HepG2 (cell line): ENCODE data around the gene EEF1AKMT1. TPM values are rescaled to one million over a fixed set of nuclear protein-coding genes. Genes with fewer than 3 reads are reported as not detected.

ENCODE experiments used
- ATAC-seq: fragments of 200-7000 bp; cut with Tn5 transposase; 3 replicates; pipeline ENCODE4 v1.9.1; 2020; ENCODE audit warnings: mild to moderate bottlenecking, moderate library complexity
- BruUV-seq: library from RNA; stranded (reverse); fragments of 400-500 nt; replicated peaks from 2 replicates; lab custom pipeline; 2021; lab: Mats Ljungman, UMichigan
- CTCF ChIA-PET: fragments of 300-600 bp; formaldehyde crosslinking; extraction: SDS; loops from one replicate; lab custom pipeline; 2021; ENCODE audit warnings: low total read pairs, inconsistent platforms, low intra/inter-chr PET ratio; lab: Yijun Ruan, JAX
- POLR2A ChIA-PET: fragments of 350-600 bp; sonication (Branson Sonifier 250); formaldehyde crosslinking; loops from one replicate; lab custom pipeline; 2020; ENCODE audit warnings: antibody characterized with exemption, inconsistent platforms; lab: Yijun Ruan, JAX
- DNase-seq: peaks from one replicate; pipeline ENCODE4 v3.0.0-alpha.2; 2015; ENCODE audit warnings: low spot score
- FAIRE-seq: peaks from 3 replicates; lab custom pipeline; 2011; peaks lifted over from hg19 to GRCh38; lab: Jason Lieb, UNC
- H2AFZ ChIP-seq: one replicate; pipeline ENCODE4 v1.6.1; 2011; ENCODE audit warnings: low read length, inconsistent platforms
- H3K27ac ChIP-seq: fragments of 300-600 bp; 3 replicates; pipeline ENCODE4 v1.8.0; 2011; ENCODE audit warnings: mixed run types, mild to moderate bottlenecking, mixed read lengths, low read length, inconsistent platforms; ENCODE audit not compliant: insufficient read depth; ENCODE audit errors: extremely low read length
- H3K27me3 ChIP-seq, 2 experiments: fragments of 200-600 bp in 1 of 2; 2 replicates in 1 of 2; 3 replicates in 1 of 2; pipeline versions ENCODE4 v1.6.0 to v1.8.0; 2011; ENCODE audit warnings: low read length in 2 of 2, mild to moderate bottlenecking in 2 of 2, moderate library complexity in 2 of 2, inconsistent platforms in 1 of 2; ENCODE audit not compliant: insufficient read depth in 2 of 2, control insufficient read depth in 1 of 2
- H3K36me3 ChIP-seq, 2 experiments: fragments of 200-600 bp in 1 of 2; replicated peaks in 1 of 2; 2 replicates in 1 of 2; 3 replicates in 1 of 2; pipeline versions ENCODE4 v1.5.1 to v1.8.0; 2011; ENCODE audit warnings: low read length in 2 of 2, inconsistent platforms in 1 of 2; ENCODE audit not compliant: insufficient read depth in 2 of 2, control insufficient read depth in 1 of 2
- H3K4me1 ChIP-seq: 2 replicates; pipeline ENCODE4 v1.5.1; 2012; ENCODE audit warnings: low read length, inconsistent platforms; ENCODE audit not compliant: insufficient read depth
- H3K4me2 ChIP-seq: 2 replicates; pipeline ENCODE4 v1.6.0; 2011; ENCODE audit warnings: low read depth, low read length, inconsistent platforms
- H3K4me3 ChIP-seq, 3 experiments: fragments of 200-600 bp in 1 of 3; sonication (generic), shearing (Covaris generic) in 1 of 3; replicated peaks in 1 of 3; 2 replicates each; pipeline ENCODE4 v1.5.1; 2011 to 2016; ENCODE audit warnings: low read length in 3 of 3, inconsistent platforms in 2 of 3, low read depth in 2 of 3, mild to moderate bottlenecking in 2 of 3, control low read depth in 1 of 3, mixed read lengths in 1 of 3; ENCODE audit not compliant: insufficient read depth in 1 of 3
- H3K79me2 ChIP-seq: one replicate; pipeline ENCODE4 v1.6.1; 2011; ENCODE audit warnings: low read length, inconsistent platforms; ENCODE audit not compliant: insufficient read depth
- H3K9ac ChIP-seq: 2 replicates; pipeline ENCODE4 v1.6.0; 2011; ENCODE audit warnings: mild to moderate bottlenecking, low read depth, low read length, inconsistent platforms; ENCODE audit not compliant: insufficient read depth
- H3K9me3 ChIP-seq: 2 replicates; pipeline ENCODE4 v1.5.1; 2012; ENCODE audit warnings: mild to moderate bottlenecking, low read length
- H4K20me1 ChIP-seq: 2 replicates; pipeline ENCODE4 v1.6.0; 2011; ENCODE audit warnings: inconsistent platforms, mild to moderate bottlenecking, low read length, moderate library complexity; ENCODE audit not compliant: insufficient read depth
- HINFP ChIP-seq: sonication (generic); formaldehyde crosslinking; IDR thresholded peaks from 2 replicates; pipeline ENCODE4 v1.4.0; 2020; ENCODE audit warnings: low read depth, mild to moderate bottlenecking, missing genetic modification reagents
- HNRNPL ChIP-seq: fragments of 200-400 bp; formaldehyde crosslinking; IDR thresholded peaks from 2 replicates; pipeline ENCODE4 v1.6.1; 2017; ENCODE audit warnings: mild to moderate bottlenecking, low read depth, low read length
- IRX3 ChIP-seq: sonication (generic); formaldehyde crosslinking; IDR thresholded peaks from 2 replicates; pipeline ENCODE4 v1.8.1; 2023; ENCODE audit warnings: mild to moderate bottlenecking, low read depth, missing genetic modification reagents, borderline replicate concordance
- MZF1 ChIP-seq: sonication (generic); formaldehyde crosslinking; IDR thresholded peaks from 2 replicates; pipeline ENCODE4 v1.8.1; 2023; ENCODE audit warnings: mild to moderate bottlenecking, missing genetic modification reagents, borderline replicate concordance
- NAIF1 ChIP-seq: sonication (generic); formaldehyde crosslinking; IDR thresholded peaks from 2 replicates; pipeline ENCODE4 v1.5.0; 2020; ENCODE audit warnings: mild to moderate bottlenecking, missing genetic modification reagents, borderline replicate concordance
- NFATC3 ChIP-seq: sonication (generic); formaldehyde crosslinking; IDR thresholded peaks from 2 replicates; pipeline ENCODE4 v1.5.1; 2020; ENCODE audit warnings: mild to moderate bottlenecking, missing genetic modification reagents
- RCOR2 ChIP-seq: IDR thresholded peaks from 2 replicates; pipeline ENCODE4 v1.6.1; 2016; ENCODE audit warnings: missing biosample characterization, missing genetic modification reagents
- SAFB2 ChIP-seq: sonication (generic); formaldehyde crosslinking; IDR thresholded peaks from 2 replicates; pipeline ENCODE4 v1.5.1; 2020; ENCODE audit warnings: missing genetic modification reagents, low read depth, mild to moderate bottlenecking, borderline replicate concordance
- SRSF4 ChIP-seq: fragments of 200-400 bp; formaldehyde crosslinking; IDR thresholded peaks from one replicate; pipeline ENCODE4 v1.6.1; 2018; ENCODE audit warnings: mild to moderate bottlenecking, low read depth, low read length, moderate library complexity; ENCODE audit not compliant: poor library complexity, severe bottlenecking
- TBL1XR1 ChIP-seq: fragments of 150-350 bp; IDR thresholded peaks from 2 replicates; pipeline ENCODE4 v1.6.1; 2014; ENCODE audit warnings: borderline replicate concordance, low read length; ENCODE audit not compliant: partially characterized antibody
- XRCC5 ChIP-seq: fragments of 200-400 bp; formaldehyde crosslinking; optimal IDR thresholded peaks from 2 replicates; pipeline ENCODE3; 2017; ENCODE audit warnings: mild to moderate bottlenecking, low read length
- WGBS: methylation state at CpG from one replicate; pipeline ENCODE4 v1.1.6; 2017; ENCODE audit warnings: low lambda C conversion rate; 5-methylcytosine and 5-hydroxymethylcytosine counted together
- in situ Hi-C: cut with HindIII; loops from 2 replicates; pipeline ENCODE4 v1.10.0; 2017; ENCODE audit warnings: low pct_unique_long_range_greater_than_20kb; ENCODE audit not compliant: extremely low pct_ligation_motif_present
- intact Hi-C: fragments of 100-400 bp; cut with micrococcal nuclease; formaldehyde crosslinking; loops from one replicate; pipeline ENCODE4 v1.10.0; 2022; ENCODE audit not compliant: unreplicated experiment
- polyA plus RNA-seq, 8 experiments: library from polyadenylated mRNA; depleted of rRNA in 3 of 8; stranded (reverse) in 7 of 8; unstranded in 1 of 8; fragments of >200 nt; fragmentation: Illumina TruSeq in 4 of 8; extraction: Trizol in 4 of 8; gene quantifications; 2 replicates each; pipeline versions ENCODE4 v1.2.1 to v1.2.3, GENCODE V29; 2011 to 2016; ENCODE audit warnings: low read depth in 4 of 8, missing spikeins in 1 of 8, mixed read lengths in 1 of 8; ENCODE audit not compliant: insufficient read depth in 1 of 8
- total RNA-seq, 5 experiments: library from RNA; depleted of rRNA; stranded (reverse); fragments of >200 nt; fragmentation: Illumina TruSeq; extraction: Trizol; gene quantifications; 2 replicates each; pipeline ENCODE4 v1.2.3, GENCODE V29; 2016; ENCODE audit warnings: low read depth in 1 of 5
- TF ChIP-seq, protein P1 (sequence below): sonication (generic); formaldehyde crosslinking; IDR thresholded peaks from 2 replicates; pipeline ENCODE4 v1.5.1; 2020; ENCODE audit warnings: mild to moderate bottlenecking, missing genetic modification reagents, moderate library complexity
- TF ChIP-seq, protein P2 (sequence below): sonication (generic); formaldehyde crosslinking; IDR thresholded peaks from 2 replicates; pipeline ENCODE4 v1.4.0; 2020; ENCODE audit warnings: missing genetic modification reagents

Gene EEF1AKMT1
- total and polyA plus RNA-seq, 2 of the 13 experiments (the other 11 are each of a cell fraction or from before 2014, with no cell fraction given), result 6.0 to 16.1 TPM

DNA sequence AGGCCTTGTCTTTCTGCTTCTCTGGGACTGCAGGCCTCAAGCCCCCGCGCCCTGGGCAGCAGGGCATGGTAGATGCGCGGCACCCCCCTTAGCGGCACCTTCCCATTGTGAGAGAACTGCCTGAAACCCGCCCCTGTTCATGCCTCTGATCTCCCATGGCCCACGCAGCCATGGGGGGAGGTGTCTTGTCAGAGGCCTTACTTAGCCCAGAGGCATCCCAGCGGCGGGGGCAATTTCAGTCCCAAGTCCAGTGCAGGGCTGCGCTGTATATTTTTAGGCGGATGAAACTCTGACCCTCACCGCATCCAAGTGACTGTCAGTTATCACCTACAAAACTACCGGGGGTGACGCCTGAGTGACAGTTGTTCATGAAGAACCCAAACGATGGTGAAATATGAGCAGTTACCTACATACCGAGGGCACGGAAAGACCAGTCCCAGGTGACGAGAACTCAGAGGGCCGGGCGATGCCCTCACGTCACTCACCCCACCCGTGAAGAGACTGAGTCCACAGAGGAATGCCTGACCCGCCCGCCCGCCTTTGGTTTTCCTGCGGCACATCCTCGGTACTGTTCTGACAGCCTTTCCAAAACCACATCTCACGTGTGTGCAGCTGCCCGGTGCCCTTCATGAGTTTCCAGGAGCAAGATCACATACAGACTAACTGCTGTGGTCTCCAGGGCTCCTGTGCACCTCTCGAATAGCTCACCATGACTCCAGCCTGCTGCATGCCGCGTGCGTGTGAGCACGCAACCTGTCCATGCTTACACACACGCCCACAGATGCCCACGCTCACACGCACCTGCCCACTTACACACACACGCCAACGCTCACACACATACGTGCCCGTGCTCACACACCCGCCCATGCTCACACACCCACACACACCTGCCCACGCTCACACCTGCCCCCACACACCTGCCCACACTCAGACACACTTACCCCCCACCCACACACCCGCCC, 55.9 kb downstream of the EEF1AKMT1 start (continued):
- TF ChIP-seq, protein P1, sequence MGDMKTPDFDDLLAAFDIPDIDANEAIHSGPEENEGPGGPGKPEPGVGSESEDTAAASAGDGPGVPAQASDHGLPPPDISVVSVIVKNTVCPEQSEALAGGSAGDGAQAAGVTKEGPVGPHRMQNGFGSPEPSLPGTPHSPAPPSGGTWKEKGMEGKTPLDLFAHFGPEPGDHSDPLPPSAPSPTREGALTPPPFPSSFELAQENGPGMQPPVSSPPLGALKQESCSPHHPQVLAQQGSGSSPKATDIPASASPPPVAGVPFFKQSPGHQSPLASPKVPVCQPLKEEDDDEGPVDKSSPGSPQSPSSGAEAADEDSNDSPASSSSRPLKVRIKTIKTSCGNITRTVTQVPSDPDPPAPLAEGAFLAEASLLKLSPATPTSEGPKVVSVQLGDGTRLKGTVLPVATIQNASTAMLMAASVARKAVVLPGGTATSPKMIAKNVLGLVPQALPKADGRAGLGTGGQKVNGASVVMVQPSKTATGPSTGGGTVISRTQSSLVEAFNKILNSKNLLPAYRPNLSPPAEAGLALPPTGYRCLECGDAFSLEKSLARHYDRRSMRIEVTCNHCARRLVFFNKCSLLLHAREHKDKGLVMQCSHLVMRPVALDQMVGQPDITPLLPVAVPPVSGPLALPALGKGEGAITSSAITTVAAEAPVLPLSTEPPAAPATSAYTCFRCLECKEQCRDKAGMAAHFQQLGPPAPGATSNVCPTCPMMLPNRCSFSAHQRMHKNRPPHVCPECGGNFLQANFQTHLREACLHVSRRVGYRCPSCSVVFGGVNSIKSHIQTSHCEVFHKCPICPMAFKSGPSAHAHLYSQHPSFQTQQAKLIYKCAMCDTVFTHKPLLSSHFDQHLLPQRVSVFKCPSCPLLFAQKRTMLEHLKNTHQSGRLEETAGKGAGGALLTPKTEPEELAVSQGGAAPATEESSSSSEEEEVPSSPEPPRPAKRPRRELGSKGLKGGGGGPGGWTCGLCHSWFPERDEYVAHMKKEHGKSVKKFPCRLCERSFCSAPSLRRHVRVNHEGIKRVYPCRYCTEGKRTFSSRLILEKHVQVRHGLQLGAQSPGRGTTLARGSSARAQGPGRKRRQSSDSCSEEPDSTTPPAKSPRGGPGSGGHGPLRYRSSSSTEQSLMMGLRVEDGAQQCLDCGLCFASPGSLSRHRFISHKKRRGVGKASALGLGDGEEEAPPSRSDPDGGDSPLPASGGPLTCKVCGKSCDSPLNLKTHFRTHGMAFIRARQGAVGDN, result peak; percentile 48; the same call in 1 of the 2 replicates
- TF ChIP-seq XRCC5, result no peak

- TF ChIP-seq HINFP (0 out of 2 replicates have a peak, but pooled peaks have one; percentile 45), NAIF1 (CRISPR knock-in tag) (no peak), NFATC3 (CRISPR knock-in tag) (no peak), SAFB2 (no peak), SRSF4 (no peak), TBL1XR1 (no peak), RCOR2 (CRISPR knock-in tag) (no peak), IRX3 (no peak), MZF1 (CRISPR knock-in tag) (no peak), HNRNPL (0 out of 2 replicates have a peak, but pooled peaks have one; percentile 41)
- TF ChIP-seq, protein P2, sequence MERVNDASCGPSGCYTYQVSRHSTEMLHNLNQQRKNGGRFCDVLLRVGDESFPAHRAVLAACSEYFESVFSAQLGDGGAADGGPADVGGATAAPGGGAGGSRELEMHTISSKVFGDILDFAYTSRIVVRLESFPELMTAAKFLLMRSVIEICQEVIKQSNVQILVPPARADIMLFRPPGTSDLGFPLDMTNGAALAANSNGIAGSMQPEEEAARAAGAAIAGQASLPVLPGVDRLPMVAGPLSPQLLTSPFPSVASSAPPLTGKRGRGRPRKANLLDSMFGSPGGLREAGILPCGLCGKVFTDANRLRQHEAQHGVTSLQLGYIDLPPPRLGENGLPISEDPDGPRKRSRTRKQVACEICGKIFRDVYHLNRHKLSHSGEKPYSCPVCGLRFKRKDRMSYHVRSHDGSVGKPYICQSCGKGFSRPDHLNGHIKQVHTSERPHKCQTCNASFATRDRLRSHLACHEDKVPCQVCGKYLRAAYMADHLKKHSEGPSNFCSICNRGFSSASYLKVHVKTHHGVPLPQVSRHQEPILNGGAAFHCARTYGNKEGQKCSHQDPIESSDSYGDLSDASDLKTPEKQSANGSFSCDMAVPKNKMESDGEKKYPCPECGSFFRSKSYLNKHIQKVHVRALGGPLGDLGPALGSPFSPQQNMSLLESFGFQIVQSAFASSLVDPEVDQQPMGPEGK (CRISPR knock-in tag), result no peak
- in situ Hi-C loops (no loop called here), intact Hi-C loops (no loop called here)
- H3K36me3 ChIP-seq, result no peaks in the 10 kb centered on the region
- H2AFZ ChIP-seq, result no peak overlapping the region
- H3K9me3 ChIP-seq, result no peaks in the 10 kb centered on the region
- peaks cover 61% of the 10 kb centered on the region for H3K4me1 ChIP-seq
- peak overlapping the region; percentile 67 for H3K4me2 ChIP-seq
- 49% methylated on average over 15 of the region's 15 CpGs for WGBS
- CTCF ChIA-PET, result no interaction called here
- H3K27ac ChIP-seq, result no peak overlapping the region
- peak; percentile 12 for ATAC-seq
- peak overlapping the region in 1 of 3 experiments; percentile 41; a peak in 2 of 6 replicates for H3K4me3 ChIP-seq
- DNase-seq, result no peak
- no peak overlapping the region for H3K9ac ChIP-seq
- no peaks in the 10 kb centered on the region for H4K20me1 ChIP-seq
- POLR2A ChIA-PET, result no interaction called here
- H3K27me3 ChIP-seq, result no peaks in the 10 kb centered on the region; a peak in 1 of 5 replicates
- no TSS peak for BruUV-seq
- no peak for FAIRE-seq
- no peaks in the 10 kb centered on the region for H3K79me2 ChIP-seq
Observed at GRCh38 chr13:20716951-20717350, 56.8 kb downstream of the EEF1AKMT1 start.
